GM23248 (cell line): ENCODE results near the gene MYH7. TPM values are rescaled to one million over a fixed set of nuclear protein-coding genes. Genes with fewer than 3 reads are reported as not detected.

Source experiments
- DNase-seq: peaks from one replicate; pipeline ENCODE4 v3.0.0-alpha.2; 2015
- H2AFZ ChIP-seq: fragments of 200-600 bp; sonication (generic); 2 replicates; pipeline ENCODE4 v1.6.1; 2016; ENCODE audit warnings: antibody characterized with exemption
- H3F3A ChIP-seq: fragments of 200-600 bp; sonication (generic); 2 replicates; pipeline ENCODE4 v1.6.1; 2016; ENCODE audit warnings: mild to moderate bottlenecking, antibody characterized with exemption, mixed run types; ENCODE audit not compliant: insufficient read depth
- H3K27ac ChIP-seq: fragments of 200-600 bp; sonication (generic); 2 replicates; pipeline ENCODE4 v1.5.1; 2016; ENCODE audit warnings: mild to moderate bottlenecking
- H3K27me3 ChIP-seq: fragments of 200-600 bp; sonication (generic); replicated peaks from 2 replicates; pipeline ENCODE4 v1.6.1; 2016; ENCODE audit warnings: mild to moderate bottlenecking; ENCODE audit not compliant: insufficient read depth
- H3K36me3 ChIP-seq: fragments of 200-600 bp; sonication (generic); 2 replicates; pipeline ENCODE4 v1.6.1; 2016; ENCODE audit warnings: low read depth, mild to moderate bottlenecking
- H3K4me1 ChIP-seq: fragments of 200-600 bp; sonication (generic); 2 replicates; pipeline ENCODE4 v1.6.1; 2016; ENCODE audit warnings: mild to moderate bottlenecking; ENCODE audit not compliant: insufficient read depth
- H3K4me2 ChIP-seq: fragments of 200-600 bp; sonication (generic); one replicate; pipeline ENCODE4 v1.6.1; 2016; ENCODE audit warnings: mild to moderate bottlenecking; ENCODE audit not compliant: unreplicated experiment
- H3K4me3 ChIP-seq: fragments of 200-600 bp; sonication (generic); 2 replicates; pipeline ENCODE4 v1.5.1; 2016; ENCODE audit warnings: mild to moderate bottlenecking
- H3K79me2 ChIP-seq: fragments of 200-600 bp; sonication (generic); 2 replicates; pipeline ENCODE4 v1.6.1; 2016; ENCODE audit warnings: mild to moderate bottlenecking; ENCODE audit not compliant: insufficient read depth
- H3K9ac ChIP-seq: fragments of 200-600 bp; sonication (generic); 2 replicates; pipeline ENCODE4 v1.6.1; 2016; ENCODE audit warnings: mild to moderate bottlenecking
- H3K9me2 ChIP-seq: fragments of 200-600 bp; sonication (generic); 2 replicates; pipeline ENCODE4 v1.6.1; 2016; ENCODE audit warnings: mixed run types, mild to moderate bottlenecking, moderate library complexity; ENCODE audit not compliant: insufficient read depth
- H3K9me3 ChIP-seq: fragments of 200-600 bp; sonication (generic); one replicate; pipeline ENCODE4 v1.6.1; 2017; ENCODE audit warnings: low read depth
- H4K20me1 ChIP-seq: fragments of 200-600 bp; sonication (generic); 2 replicates; pipeline ENCODE4 v1.6.0; 2016; ENCODE audit not compliant: insufficient read depth
- EZH2 ChIP-seq: fragments of 200-600 bp; sonication (generic); IDR thresholded peaks from 2 replicates; pipeline ENCODE4 v1.6.1; 2018; ENCODE audit warnings: antibody characterized with exemption, mild to moderate bottlenecking; ENCODE audit not compliant: insufficient read depth, poor library complexity, severe bottlenecking
- EZH2phosphoT487 ChIP-seq: fragments of 200-600 bp; sonication (generic); IDR thresholded peaks from 2 replicates; pipeline ENCODE4 v1.6.1; 2018; ENCODE audit warnings: antibody characterized with exemption, moderate library complexity, mild to moderate bottlenecking, low read depth; ENCODE audit not compliant: insufficient read depth
- WGBS, 2 experiments: methylation state at CpG; one replicate each; pipeline ENCODE4 v1.1.6; 2015 to 2017; ENCODE audit warnings: low lambda C conversion rate in 2 of 2, low coverage in 1 of 2; ENCODE audit errors: missing lambda C conversion rate in 2 of 2; 5-methylcytosine and 5-hydroxymethylcytosine counted together
- in situ Hi-C: fragments of 300-500 bp; cut with MboI; formaldehyde crosslinking; loops from 2 replicates; pipeline ENCODE4 v1.15.0; 2020
- polyA plus RNA-seq: library from polyadenylated mRNA; unstranded; fragments of >200 nt; fragmentation: Nextera tagmentation; extraction: Ambion mirVana; gene quantifications from 2 replicates; pipeline ENCODE4 v1.2.1, GENCODE V29; 2016
- total RNA-seq: library from RNA; depleted of rRNA; stranded (reverse); fragments of >200 nt; shearing (Covaris generic); gene quantifications from 2 replicates; pipeline ENCODE4 v1.2.3, GENCODE V29; 2014

Gene MYH7
- total and polyA plus RNA-seq, 2 experiments from 2014 or later: not detected

DNA sequence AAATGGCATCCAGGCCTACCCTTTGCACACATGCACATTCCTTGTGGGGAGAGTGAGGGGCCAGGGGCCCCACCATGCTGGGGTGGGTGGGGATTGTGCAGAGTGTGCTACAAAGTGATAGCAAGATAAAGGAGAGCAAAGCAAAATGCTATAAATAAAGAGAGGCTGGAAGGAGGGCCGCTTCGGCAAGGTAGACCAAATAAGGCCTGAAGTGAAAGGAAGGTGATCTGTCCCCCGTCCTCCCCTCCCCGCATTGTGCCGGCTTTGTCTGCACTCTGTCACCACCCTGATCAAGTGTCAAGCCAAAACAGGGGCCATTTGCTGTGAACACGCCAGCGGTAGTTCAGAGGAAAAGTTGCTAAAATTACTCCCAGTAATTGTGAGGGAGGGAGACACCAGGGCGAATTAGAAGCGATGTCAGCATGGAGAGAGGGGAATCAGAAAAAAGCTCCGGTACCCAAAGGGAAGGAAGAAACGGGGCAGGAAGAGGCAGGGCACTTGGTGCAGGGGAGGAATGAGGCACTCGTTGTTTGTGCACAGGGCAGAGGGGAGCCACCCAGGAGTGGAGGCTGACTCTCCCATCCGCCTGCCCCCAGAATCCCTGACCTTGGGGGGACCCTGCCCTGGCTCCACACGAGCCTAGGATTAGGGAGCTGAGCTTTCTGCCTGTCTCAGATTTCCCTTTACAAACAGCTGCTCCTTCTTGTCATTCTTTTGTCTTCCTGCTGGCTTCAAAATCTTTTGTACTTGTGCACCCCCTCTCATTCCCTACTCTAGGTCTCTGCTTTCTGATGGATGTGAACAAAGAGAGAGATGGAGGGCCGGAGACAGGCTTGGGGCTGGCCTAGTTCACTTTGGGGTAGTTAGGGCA is 2.9 kb upstream of the MYH7 start:
- TF ChIP-seq EZH2 (no peak), EZH2phosphoT487 (no peak)

DNA sequence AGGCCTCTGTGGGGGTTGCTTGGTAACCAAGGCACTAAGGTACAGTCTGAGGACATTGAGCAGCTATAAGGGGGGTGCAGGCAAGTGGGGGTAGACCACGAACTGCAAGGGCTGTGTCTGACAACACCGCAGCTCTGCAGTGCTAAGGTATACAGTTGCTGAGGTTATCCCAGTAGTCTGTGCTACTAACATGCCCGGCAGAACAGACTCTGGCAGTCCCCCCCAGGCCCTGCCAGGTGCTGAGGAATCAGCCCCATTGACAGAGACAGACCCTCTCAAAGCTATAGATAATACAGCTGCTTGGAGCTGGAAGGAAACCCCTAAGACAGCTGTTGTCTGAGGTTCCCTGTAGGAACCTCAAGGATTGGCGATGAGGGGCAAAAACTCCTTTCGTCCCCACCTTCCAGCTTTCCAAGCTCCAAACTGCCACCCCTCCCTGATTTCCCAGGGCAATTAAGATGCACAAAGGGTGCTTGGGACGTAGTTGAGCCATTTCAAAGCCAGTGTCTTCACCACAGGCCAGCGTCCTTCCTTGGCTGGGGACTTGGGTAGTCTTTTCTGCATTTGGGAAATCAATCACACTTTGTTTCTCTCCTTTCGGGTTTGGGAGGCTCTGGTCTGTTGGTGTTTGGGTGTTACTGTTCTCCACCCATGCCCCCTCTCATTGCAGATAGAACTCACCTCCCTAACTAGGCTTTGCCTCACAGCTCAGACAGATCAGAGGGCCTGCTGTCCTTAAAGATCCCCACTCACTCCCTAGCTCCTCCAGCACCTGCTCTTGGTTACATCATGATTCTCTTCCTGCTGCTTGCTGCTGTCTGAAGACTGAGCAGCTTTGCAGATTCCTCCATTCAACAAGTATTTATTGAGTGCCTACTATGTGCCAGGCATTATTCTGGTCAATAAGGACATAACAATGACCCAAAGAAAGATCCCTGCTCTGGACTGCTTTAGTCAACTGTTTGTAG is 2.0 kb upstream of the MYH7 start:
- no peak for DNase-seq
- in situ Hi-C loops: no loop called here
- 40 to 43% methylated on average over 8 of the region's 8 CpGs for WGBS, 2 experiments

More for the DNA sequence above, 2.9 kb upstream of the MYH7 start:
- no peak overlapping the region for H3K4me3 ChIP-seq
- H3F3A ChIP-seq: no peaks in the 10 kb centered on the region
- no peak overlapping the region for H3K9ac ChIP-seq
- in situ Hi-C loops: no loop called here
- DNase-seq: no peak
- H2AFZ ChIP-seq: no peak overlapping the region
- H3K79me2 ChIP-seq: no peaks in the 10 kb centered on the region
- no peaks in the 10 kb centered on the region for H4K20me1 ChIP-seq
- no peaks in the 10 kb centered on the region for H3K36me3 ChIP-seq
- H3K27me3 ChIP-seq: no peaks in the 10 kb centered on the region; the same call in none of the 2 replicates
- WGBS, 2 experiments: 34 to 40% methylated on average over 15 of the region's 15 CpGs
- no peaks in the 10 kb centered on the region for H3K4me1 ChIP-seq
- no peak overlapping the region for H3K4me2 ChIP-seq
- no peaks in the 10 kb centered on the region for H3K9me2 ChIP-seq
- no peak overlapping the region for H3K27ac ChIP-seq
- no peaks in the 10 kb centered on the region for H3K9me3 ChIP-seq

DNA sequence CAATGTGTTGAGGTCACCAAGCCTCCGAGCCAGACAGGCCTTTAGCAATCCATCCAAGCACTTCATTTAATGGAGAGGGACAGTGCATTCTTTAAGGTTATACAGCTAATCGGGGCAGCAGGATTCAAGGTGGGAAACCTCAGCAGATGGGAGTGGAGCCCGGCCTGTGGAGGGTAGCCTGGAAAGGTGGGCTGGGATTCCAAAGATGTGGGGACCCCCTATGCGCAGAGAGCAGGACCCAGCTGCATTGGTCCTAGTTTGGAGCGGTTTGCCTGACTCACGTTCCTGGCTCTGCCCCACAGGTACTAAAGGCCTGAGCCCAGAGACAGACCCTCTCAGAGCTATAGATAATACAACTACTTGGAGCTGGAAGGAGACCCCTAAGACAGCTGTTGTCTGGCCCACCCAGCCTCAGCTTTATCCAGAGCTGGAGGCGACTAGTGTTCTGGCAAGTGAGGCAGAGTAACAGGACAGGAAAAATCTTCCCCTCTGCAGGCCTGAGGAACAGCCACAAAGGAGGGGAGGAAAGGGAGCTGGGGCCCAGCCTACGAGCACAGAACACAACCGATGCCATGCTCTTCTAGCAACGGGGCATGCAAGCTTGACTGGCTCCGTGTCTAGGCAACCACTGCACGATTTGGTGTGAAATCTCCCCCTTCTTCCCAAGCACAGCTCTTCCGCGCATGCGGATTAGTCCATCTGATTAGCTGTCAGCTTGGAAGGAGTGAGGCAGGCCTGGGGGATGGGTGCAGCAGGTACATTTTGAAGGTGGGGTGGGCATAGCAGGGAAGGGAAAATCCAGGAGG is 1.1 kb upstream of the MYH7 start:
- H3K9me3 ChIP-seq: no peaks in the 10 kb centered on the region
- no peak overlapping the region for H3K9ac ChIP-seq
- no peaks in the 10 kb centered on the region for H4K20me1 ChIP-seq
- 32 to 34% methylated on average over 15 of the region's 15 CpGs for WGBS, 2 experiments
- in situ Hi-C loops: no loop called here
- H3K9me2 ChIP-seq: no peaks in the 10 kb centered on the region
- DNase-seq: no peak
- no peak overlapping the region for H3K4me3 ChIP-seq
- no peak overlapping the region for H2AFZ ChIP-seq
- H3F3A ChIP-seq: no peaks in the 10 kb centered on the region
- no peak overlapping the region for H3K4me2 ChIP-seq
- H3K36me3 ChIP-seq: no peaks in the 10 kb centered on the region
- no peak overlapping the region for H3K27ac ChIP-seq
- TF ChIP-seq EZH2 (no peak), EZH2phosphoT487 (no peak)
- no peaks in the 10 kb centered on the region for H3K79me2 ChIP-seq
- H3K27me3 ChIP-seq: peaks cover 8% of the 10 kb centered on the region
- H3K4me1 ChIP-seq: no peaks in the 10 kb centered on the region

More for the DNA sequence above, 2.0 kb upstream of the MYH7 start:
- Histone ChIP-seq H3K9me2 (no peaks in the 10 kb centered on the region), H3K79me2 (no peaks in the 10 kb centered on the region), H3F3A (no peaks in the 10 kb centered on the region), H3K27ac (no peak overlapping the region), H3K4me2 (no peak overlapping the region), H3K9me3 (no peaks in the 10 kb centered on the region), H3K9ac (no peak overlapping the region), H3K27me3 (peaks cover 8% of the 10 kb centered on the region), H3K4me1 (no peaks in the 10 kb centered on the region), H3K4me3 (no peak overlapping the region), H2AFZ (no peak overlapping the region), H3K36me3 (no peaks in the 10 kb centered on the region), H4K20me1 (no peaks in the 10 kb centered on the region)
- no peak for TF ChIP-seq EZH2
- TF ChIP-seq EZH2phosphoT487: no peak
